Hematopoietic multipotent progenitor cell treated with erythropoietin and hydrocortisone succinate and interleukin-3 and kit ligand, for 4 days (in vitro differentiated cells): ENCODE measurements around the gene AGRN.
"Not testable (repeated sequence)": the region's sequence is repeated elsewhere in the genome, so short reads cannot be mapped to it uniquely, and the experiment has no call there.

Source experiments
- DNase-seq: peaks from one replicate; pipeline ENCODE4 v3.0.0-alpha.2; 2015

AGRN gene

DNA sequence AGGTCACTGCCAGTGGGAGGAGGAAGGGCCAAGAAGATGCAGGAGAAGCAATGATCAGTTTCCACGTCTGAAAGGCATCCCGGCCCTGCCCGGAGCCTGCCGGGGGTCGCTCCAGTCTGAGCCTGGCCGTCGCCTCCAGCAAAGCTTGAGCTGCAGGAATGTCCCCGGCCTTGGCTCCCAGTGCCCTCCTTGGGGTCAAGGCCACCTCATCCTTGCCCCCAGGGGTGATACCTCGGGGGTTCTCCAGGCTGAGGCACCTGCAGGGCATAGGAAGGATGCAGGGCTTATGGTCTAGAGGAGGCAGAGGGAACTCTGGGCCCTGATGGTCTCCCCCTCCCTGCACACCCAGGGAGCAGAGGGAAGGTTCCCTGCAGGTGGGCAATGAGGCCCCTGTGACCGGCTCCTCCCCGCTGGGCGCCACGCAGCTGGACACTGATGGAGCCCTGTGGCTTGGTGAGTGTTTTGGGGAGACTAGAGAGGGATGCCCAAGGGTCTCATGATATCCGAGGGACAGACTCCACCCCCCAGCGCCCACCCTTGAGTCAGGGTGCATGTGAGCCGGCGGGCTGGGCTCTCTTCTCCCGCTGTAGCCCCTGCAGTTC is 34.3 kb downstream of the AGRN start:
- DNase-seq: no peak

DNA sequence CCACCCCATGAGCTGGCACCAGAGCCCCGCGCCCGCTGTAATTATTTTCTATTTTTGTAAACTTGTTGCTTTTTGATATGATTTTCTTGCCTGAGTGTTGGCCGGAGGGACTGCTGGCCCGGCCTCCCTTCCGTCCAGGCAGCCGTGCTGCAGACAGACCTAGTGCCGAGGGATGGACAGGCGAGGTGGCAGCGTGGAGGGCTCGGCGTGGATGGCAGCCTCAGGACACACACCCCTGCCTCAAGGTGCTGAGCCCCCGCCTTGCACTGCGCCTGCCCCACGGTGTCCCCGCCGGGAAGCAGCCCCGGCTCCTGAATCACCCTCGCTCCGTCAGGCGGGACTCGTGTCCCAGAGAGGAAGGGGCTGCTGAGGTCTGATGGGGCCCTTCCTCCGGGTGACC is 35.1 kb downstream of the AGRN start:
- DNase-seq: no peak

DNA sequence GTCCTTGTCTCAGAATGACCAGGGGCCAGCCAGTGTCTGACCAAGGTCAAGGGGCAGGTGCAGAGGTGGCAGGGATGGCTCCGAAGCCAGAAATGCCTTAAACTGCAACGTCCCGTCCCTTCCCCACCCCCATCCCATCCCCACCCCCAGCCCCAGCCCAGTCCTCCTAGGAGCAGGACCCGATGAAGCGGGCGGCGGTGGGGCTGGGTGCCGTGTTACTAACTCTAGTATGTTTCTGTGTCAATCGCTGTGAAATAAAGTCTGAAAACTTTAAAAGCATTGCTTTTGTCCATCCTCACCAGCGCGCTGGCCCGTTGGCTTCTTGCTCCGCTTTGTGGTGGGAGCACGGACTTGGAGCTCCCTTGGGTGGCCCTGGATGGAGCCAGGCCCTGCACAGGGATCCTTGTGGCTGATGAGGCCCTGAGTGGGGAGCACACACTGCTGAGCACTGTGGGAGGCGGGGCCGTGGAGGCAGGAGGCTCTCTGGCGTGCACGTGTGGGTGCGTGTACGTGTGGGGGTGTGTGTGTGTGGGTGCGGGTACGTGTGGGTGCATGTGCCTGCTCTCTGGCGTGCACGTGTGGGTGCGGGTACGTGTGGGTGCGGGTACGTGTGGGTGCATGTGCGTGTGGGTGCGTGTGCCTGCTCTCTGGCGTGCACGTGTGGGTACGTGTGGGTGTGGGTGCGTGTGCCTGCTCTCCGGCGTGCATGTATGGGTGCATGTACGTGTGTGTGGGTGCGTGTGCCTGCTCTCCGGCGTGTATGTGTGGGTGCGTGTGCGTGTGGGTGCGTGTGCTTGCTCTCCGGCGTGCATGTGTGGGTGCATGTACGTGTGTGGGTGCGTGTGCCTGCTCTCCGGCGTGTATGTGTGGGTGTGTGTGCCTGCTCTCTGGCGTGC is 36.2 kb downstream of the AGRN start:
- DNase-seq: no peak

DNA sequence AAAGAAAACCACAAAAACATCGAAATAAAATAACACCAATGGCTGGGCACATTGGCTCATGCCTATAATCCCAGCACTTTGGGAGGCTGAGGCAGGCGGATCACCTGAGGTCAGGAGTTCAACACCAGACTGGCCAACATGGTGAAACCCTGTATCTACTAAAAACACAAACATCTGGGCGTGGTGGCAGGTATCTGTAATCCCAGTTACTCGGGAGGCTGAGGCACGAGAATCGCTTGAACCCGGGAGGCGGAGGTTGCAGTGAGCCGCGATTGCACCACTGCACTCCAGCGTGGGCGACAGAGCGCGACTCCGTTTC is 37.8 kb downstream of the AGRN start:
- not testable (repeated sequence) for DNase-seq

DNA sequence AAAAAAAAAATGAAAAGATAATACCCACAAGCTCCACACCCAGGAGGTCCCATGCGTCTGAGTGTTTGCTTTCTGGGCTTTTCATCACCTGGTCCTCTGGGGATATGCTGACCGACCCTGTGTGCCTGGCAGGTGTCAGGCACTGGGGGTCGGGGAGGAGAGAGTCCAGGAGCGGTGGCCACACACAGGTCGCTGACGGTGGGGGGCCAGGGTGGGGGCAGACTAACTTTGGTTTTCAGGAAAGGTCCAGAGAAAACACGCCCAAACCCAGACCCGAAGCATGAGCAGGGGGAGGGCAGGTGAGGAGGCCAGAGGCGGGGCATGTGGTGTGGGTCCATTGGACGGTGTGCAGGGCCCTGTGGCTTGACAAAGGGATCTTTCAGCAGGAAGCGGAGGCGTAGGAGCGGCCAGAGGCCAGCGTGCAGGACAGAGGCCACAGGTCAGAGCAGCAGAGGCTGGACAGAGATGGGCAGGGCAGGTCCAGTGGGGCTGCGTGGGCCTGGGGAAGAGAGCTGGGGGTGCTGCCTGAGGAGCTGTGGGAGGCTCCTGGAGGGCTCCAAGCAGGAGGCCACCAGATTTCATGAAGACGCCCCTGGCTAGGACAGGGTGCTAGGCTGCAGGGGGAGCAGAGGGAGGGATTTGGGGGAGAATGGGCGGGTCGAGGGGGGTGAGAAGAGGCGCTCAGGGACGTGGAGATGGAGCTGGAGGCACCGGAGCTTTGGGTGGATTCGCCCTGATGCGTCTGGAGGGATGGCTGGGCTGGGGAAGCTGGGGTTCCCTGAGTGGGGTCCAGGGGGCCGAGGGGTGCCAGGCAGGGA is 38.4 kb downstream of the AGRN start:
- DNase-seq: no peak

DNA sequence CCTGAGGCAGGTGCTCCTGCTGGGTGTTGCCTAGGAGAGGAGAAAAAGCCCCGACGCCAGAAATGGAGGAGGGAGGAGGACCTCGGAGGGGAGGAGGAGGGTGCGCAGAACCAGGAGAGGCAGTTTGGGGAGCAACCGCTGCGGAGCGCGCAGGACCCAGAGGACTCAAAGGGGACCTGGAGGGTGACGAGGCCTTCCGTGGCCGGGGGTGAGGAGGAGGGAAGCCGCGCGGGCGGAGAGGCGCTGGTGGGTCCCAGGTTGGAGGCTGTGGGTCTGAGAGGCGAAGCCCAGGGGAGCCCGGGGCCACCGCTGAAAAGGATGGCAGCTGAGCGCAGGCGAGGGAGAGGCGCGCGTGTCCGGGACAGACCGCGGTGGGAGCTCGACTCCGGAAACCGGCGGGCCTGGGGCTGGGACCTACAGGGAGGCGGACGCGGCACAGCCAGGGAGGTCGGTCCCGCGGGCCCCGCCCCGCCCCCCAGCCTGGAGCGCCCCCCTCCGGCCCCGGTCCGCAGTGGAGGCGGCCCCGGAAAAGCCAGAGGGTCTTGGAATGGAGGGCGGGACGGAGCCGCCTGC is 39.1 kb downstream of the AGRN start:
- no peak for DNase-seq

DNA sequence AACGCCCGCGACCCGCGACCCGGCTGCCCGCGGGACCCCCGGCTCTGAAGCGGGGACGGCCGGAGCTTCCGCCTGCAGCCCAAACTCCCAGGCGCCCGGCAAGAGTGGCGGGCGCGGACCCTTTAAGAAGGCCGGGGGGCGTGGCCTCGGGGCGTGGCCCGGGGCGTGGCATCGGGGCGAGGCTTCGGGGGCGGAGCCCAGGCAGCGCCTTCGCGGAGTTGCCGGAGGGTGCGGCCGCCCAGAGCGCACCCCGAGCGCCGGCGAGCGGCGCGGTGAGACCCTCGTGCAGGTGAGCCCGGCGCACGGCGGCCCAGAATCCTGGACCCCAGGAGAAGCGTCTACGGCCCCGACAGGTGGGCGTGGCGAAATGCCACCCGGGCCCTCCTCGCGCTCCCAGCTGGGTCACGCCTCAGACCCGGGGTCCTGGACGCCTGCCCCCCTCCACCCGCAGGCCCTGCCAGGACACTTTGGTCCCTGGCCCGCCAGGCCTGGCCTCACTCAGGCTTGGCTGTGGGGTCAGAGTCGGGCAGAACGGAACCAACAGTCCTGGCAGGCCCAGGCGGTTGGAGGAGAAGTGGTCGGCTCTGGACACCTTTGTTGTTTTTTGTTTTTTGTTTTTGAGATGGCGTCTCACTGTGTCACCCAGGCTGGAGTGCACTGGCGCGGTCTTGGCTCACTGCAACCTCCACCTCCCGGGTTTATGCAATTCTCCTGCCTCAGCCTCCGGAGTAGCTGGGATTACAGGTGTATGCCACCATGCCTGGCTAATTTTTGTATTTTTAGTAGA is 39.8 kb downstream of the AGRN start:
- peak; percentile 94 for DNase-seq

DNA sequence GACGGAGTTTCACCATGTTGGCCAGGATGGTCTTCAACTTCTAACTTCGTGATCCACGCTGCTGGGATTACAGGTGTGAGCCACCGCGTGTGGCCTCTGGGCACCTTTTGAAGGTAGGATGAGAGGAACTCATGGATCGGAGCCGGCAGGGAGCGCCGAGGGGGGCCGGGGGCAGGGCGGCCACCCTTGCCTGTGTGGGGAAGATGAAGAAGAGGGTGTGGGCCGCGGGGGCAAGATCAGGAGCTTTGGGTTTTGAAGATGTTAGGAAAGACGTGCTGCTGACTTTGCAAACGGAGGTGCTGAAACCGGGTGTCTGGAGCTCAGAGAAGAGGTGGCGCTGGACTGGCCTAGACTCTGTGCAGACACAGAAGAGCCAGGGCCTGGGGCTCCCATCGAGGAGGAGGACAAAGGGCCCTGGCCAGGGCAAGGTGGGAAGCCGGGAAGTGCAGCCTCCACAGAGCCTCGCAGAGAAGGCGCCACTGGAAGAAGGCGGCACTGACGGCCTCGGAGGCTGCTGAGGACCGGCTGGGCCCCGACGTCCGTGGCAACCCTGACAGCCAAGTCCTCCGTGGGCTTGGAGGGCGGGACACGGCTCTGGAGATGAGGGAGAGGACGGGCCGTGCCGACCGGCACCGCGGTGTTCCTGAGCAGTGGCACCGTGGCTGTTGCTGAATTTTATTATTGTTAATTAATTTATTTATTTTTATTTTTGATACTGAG is 40.5 kb downstream of the AGRN start:
- DNase-seq: no peak

DNA sequence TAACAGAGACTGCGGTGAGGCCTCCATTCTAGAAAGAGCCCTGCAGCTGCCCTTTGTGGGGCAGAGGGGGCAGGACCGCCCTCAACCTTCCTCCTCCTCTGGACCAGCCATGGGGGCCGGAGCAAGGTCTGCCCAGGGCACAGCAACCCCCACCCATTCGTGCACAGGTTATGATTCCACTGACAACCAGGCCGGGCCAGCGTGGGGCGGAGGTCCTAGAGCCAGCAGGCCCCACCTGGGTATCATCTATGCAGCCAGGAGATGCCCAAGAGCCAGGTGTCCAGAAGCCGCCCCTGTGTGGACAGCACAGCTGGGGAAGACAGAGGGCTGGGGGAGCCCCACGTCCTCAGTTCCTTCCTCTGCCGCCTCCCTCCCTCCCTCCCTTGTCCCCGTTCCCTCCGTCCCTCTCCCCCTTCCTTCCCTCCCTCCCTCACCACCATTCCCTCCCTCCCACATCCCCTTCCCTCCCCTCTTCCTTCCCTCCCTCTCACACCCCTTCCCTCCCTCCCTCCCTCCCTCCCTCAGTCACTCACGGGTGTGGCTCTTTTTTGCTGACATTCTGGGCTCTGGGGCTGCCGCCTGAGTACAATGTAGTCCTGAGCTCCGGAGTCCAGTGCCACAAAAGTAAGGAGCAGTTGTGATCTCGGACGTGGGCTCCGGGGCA is 41.9 kb downstream of the AGRN start:
- DNase-seq: peak; percentile 40

DNA sequence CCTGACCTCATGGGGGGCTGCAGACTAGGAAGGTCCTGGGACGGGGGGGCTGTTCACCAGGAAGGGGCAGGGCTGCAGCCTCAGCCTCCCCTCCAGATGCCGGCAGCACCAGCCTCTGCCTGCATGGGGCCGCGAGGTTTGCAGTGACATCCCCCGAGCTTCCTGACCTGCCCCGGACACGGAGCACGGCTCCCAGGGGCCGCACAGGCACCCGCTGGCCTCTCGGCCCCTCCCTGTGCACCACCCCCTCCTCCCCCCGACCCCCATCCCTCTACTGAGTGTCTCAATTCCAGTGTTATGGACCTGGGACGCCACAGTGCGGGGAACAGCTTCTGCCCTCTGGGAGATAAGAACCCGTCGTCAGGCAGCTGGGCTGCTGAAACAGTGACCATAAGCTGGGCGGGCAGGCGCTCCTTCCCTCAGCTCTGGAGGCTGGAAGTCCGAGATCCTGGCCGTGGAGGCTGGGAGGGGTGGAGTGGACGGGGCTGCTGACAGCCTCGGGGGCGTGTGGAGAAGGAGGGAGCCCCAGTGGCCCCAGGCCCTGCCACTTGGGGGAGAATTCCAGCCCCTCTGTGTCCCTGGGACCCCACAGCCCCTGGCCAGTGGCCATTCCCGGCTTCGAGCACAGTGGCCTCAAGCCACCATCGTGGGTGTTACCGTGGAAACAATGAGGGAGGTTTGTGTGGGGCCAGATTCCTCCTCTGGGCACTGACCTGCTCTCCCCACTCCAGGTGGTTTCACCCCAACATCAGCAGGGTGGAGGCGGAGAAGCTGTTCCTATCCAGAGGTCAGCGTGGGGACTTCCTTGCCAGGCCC is 42.6 kb downstream of the AGRN start:
- no peak for DNase-seq

DNA sequence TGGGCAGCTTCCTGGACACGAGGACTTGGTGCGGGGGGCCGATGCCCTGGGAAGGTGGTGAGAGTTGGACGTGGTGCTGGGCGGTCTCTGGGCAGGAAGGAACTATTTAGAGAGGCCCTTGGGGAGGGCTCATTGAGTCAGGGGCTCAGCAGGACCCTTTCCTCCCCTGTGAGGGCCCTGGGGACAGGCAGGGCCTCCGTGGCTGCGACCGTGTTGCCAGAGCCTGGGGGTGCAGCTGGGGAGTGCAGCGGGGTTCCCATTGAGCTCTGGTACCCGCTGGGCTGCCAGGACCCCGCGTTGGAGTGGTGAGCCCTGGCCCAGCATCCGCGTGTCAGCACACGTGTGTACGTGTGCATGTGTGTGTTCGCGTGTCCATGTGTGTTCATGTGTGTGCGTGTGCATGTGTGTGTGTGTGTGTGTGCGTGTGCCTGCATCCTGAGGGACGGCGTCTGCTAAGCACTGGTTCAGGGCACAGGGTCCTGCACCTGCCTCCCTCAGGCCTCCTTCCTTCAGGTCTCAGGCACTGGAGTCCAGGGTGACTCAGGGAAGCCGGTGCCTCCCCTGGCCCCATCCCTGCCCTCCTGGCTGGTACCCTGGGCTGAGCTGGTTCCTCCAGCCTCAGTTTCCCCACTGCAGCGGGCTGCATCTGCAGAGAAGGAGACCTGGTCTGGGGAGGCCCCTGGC is 43.5 kb downstream of the AGRN start:
- no peak for DNase-seq

DNA sequence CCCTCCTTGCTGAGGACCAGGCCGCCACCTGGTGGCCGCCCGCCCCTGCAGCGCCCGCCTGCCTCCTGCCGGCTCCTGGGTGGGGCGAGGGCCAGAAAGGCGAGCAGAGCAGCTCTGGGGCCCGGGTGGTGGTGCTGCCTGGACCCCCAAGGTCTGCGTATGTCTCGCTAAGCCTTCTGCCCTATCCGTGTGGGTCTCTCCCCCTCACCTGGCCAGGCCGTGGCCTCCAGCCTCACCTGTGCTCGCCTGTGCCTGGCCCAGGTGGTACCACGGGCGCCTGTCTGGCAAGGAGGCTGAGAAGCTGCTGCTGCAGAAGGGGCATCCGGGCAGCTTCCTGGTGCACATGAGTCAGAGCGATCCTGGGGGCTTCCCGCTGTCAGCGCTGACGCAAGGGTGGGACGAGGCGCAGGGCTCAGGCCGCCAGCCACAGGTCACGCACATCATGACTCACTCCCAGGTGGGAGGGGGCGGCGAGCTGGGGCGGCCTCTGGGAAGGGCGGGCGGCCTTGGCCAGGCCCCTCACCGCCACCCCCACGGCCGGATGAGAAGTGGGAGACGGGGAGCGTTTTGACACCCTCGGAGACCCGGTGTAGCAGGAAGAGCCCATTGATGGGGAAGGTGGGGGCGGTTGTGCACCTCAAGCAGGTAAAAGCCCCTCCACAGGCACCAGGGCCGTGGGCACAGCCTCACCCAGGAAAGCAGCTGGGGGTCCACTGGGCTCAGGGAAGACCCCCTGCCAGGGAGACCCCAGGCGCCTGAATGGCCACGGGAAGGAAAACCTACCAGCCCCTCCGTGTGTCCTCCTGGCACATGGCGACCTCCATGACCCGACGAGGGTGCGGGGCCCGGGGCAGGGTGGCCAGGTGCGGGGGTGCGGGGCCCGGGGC is 44.3 kb downstream of the AGRN start:
- DNase-seq: peak; percentile 78

DNA sequence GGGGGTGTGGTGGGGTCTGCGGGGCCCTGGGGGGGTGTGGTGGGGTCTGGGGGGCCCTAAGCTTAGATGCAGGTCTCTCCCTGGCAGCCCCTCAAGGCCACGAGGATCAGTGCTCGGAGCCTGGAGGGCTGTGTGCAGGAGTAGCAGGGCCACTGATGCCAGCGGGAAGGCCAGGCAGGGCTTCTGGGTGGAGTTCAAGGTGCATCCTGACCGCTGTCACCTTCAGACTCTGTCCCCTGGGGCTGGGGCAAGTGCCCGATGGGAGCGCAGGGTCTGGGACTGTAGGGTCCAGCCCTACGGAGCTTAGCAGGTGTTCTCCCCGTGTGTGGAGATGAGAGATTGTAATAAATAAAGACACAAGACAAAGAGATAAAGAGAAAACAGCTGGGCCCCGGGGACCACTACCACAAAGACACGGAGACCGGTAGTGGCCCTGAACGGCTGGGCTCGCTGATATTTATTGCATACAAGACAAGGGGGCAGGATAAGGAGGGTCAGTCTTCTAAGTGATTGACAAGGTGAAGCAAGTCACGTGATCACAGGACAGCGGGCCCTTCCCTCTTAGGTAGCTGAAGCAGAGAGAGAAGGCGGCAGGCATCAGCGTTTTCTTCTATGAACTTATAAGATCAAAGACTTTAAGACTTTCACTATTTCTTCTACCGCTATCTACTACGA is 45.5 kb downstream of the AGRN start:
- DNase-seq: no peak

DNA sequence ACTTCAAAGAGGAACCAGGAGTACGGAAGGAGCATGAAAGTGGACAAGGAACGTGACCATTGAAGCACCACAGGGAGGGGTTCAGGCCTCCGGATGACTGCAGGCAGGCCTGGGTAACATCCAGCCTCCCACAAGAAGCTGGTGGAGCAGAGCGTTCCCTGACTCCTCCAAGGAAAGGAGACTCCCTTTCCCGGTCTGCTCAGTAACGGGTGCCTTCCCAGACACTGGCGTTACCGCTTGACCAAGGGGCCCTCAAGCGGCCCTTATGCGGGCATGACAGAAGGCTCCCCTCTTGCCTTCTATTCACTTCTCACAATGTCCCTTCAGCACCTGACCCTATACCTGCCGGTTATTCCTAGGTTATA is 46.0 kb downstream of the AGRN start:
- DNase-seq: not testable (repeated sequence)

DNA sequence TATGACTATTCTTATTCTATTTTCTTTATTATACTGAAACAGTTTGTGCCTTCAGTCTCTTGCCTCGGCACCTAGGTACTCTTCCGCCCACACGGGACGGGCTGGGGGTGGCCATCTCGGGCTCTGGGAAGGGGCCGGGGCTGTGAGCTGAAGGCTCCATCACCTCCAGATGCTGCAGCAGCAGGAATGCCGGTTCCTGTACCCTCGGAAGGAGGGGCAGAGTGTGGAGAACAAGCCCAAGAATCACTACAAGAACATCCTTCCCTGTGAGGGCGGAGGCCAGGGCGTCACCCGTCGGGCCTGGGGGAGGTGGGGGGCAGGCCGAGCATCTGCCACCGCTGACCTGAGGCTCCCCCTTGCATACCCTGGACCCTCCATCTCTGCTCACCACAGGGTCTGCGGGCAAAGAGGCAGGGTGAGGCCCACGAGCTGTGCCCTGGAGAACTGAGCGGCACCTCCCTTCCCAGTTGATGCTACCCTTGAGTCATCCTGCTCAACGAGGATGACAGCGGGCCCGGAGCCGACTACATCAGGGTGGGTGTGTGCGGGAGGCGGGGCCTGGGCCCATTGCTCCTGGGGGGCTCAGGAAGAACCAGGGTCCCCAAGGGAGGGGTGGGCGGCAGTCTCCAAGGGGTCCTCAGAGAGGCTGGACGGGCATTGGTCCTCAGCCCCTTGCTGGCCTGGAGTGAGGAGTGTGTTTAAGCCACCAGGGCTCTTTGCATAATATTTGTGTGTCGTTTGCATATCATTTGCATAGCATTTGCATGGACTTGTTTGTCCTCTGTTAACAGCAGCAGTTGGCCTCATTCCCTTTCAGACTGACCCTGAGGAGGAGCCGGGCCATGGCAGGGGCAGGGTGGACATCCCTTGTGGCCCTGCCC is 46.7 kb downstream of the AGRN start:
- DNase-seq: no peak

DNA sequence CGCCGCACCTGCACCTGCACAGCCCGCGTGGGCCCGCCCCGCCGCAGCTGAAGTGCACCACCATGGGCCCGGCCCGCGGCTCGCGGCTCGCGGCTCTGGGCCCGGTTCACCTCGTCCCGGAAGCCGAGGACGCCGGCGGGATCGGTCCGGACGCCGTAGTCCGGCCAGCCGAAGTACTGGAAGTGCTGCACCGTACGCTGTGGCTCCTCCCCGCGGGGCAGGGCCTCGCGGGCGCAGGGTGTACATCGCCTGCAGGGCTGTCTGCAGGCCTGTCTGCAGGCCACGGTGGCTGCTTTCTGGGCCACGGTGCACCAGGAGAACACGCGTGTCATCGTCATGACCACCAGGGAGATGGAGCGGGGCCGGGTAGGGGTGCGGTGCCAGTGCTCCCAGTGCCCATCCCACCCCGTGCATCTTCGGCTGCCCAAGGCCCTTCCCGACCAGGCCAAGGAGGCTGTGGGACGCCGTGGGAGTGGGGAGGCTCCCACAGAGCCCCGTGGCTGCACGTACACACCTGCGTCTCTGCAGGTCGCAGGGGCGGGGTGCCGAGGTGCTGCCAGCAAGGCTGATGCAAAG is 47.5 kb downstream of the AGRN start:
- DNase-seq: no peak
